Stimulated activated CD8-positive, alpha-beta memory T cell treated with anti-CD3 and anti-CD28 coated beads, Interleukin-2, amount 100 ng/mL, for 48 hours (primary cell): ENCODE results near the gene FSCN2.
"Not testable (repeated sequence)": the region's sequence is repeated elsewhere in the genome, so short reads cannot be mapped to it uniquely, and the experiment has no call there.

Experiments used
- DNase-seq, 2 donors: peaks; one replicate each; pipeline ENCODE4 v3.0.0-alpha.2; 2020; ENCODE audit warnings: low read depth in 2 of 2

FSCN2 gene

GRCh38 chr17:81578561-81579225 is 50.5 kb downstream of the FSCN2 start:
- DNase-seq = no peak

GRCh38 chr17:81579298-81579697 is 51.1 kb downstream of the FSCN2 start:
- DNase-seq = no peak

- no peak for DNase-seq
Measured at GRCh38 chr17:81579821-81580321, 51.7 kb downstream of the FSCN2 start.

GRCh38 chr17:81580481-81580880 is 52.3 kb downstream of the FSCN2 start:
- no peak for DNase-seq

GRCh38 chr17:81581758-81582157 is 53.6 kb downstream of the FSCN2 start:
- DNase-seq = no peak

- DNase-seq = no peak
Measured at GRCh38 chr17:81582341-81582740, 54.2 kb downstream of the FSCN2 start.

GRCh38 chr17:81582749-81583148 is 54.6 kb downstream of the FSCN2 start:
- no peak for DNase-seq

GRCh38 chr17:81583589-81584342 is 55.6 kb downstream of the FSCN2 start:
- DNase-seq = no peak

- not testable (repeated sequence) for DNase-seq
Measured at GRCh38 chr17:81584771-81585170, 56.6 kb downstream of the FSCN2 start.

GRCh38 chr17:81586096-81586495 is 57.9 kb downstream of the FSCN2 start:
- DNase-seq = no peak
